Large intestine (tissue), 3 donors: Measurements from ENCODE around the gene CTNNBL1. TPM values are rescaled to one million over a fixed set of nuclear protein-coding genes. Genes with fewer than 3 reads are reported as not detected.

Source experiments
- DNase-seq, 2 donors: peaks; one replicate each; pipeline versions ENCODE4 v3.0.0 to v3.0.0-alpha.2; 2013
- H3K27ac ChIP-seq: one replicate; pipeline ENCODE4 v1.5.1; 2013; ENCODE audit warnings: low read length
- H3K27me3 ChIP-seq: 2 replicates; pipeline ENCODE4 v1.6.1; 2013; ENCODE audit warnings: low read length; ENCODE audit not compliant: control insufficient read depth, insufficient read depth
- H3K36me3 ChIP-seq: 2 replicates; pipeline ENCODE4 v1.6.1; 2013; ENCODE audit warnings: low read length; ENCODE audit not compliant: control insufficient read depth, insufficient read depth
- H3K4me1 ChIP-seq: one replicate; pipeline ENCODE4 v1.6.1; 2013; ENCODE audit warnings: low read length; ENCODE audit not compliant: control insufficient read depth, insufficient read depth
- H3K4me3 ChIP-seq: one replicate; pipeline ENCODE4 v1.5.1; 2013; ENCODE audit warnings: low read length
- H3K9me3 ChIP-seq: one replicate; pipeline ENCODE4 v1.6.1; 2013; ENCODE audit warnings: mild to moderate bottlenecking, low read depth, low read length, moderate library complexity; ENCODE audit not compliant: control insufficient read depth
- WGBS: methylation state at CpG from one replicate; pipeline ENCODE4 v1.1.5; 2013; ENCODE audit warnings: low lambda C conversion rate; ENCODE audit not compliant: insufficient coverage; 5-methylcytosine and 5-hydroxymethylcytosine counted together
- polyA plus RNA-seq: library from polyadenylated mRNA; unstranded; fragments of 120-200 nt; gene quantifications from one replicate; pipeline ENCODE4 v1.2.1, GENCODE V29; 2013

Gene CTNNBL1
- polyA plus RNA-seq, 1 donor, result 40.1 TPM

DNA sequence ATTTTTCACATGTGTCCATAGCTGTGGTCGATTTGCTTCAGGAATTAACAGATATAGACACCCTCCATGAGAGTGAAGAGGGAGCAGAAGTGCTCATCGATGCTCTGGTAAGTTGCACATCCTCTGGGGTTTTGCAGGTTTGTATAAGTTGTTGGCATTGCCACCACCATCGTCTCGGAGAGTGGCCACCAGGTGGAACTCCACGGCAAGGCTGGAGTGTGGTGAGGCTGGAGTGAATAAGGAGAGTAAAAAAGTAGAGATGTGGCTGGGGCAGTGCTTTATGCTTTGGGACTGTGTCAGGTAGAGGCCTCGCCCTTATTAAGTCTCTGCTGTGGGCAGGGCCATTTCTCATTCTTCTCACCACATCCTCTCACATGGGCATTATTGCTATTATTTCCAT is 63.7 kb downstream of the CTNNBL1 start:
- Histone ChIP-seq H3K4me3 (no peak overlapping the region), H3K27ac (no peak overlapping the region), H3K9me3 (no peaks in the 10 kb centered on the region), H3K36me3 (peaks cover 30% of the 10 kb centered on the region), H3K27me3 (no peaks in the 10 kb centered on the region), H3K4me1 (no peaks in the 10 kb centered on the region)
- no CpG with 5 or more reads among the region's 6 CpGs for WGBS
- DNase-seq, result no peak

DNA sequence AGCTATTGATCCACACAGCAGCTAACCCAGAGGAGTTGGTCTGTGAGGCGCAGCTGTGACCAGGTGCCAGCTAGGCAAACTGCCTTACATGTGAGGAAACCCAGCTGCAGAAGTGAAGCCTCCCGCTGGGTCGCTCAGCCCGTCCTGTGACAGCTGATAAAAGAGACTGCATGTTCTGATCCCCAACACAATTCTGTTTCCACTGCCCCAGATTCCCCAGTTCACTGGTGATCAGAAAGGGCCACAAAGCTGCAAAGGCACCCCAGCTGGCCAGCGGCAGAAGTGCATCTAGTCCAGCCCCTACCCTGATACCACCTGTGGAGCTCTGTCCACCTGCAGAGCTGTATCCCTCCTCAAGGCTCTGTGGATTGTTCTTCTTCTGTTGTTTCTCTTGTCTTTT is 64.5 kb downstream of the CTNNBL1 start:
- Histone ChIP-seq H3K4me1 (no peaks in the 10 kb centered on the region), H3K9me3 (no peaks in the 10 kb centered on the region), H3K36me3 (peaks cover 30% of the 10 kb centered on the region), H3K4me3 (no peak overlapping the region), H3K27ac (no peak overlapping the region), H3K27me3 (no peaks in the 10 kb centered on the region)
- 20% methylated on average over 1 of the region's 5 CpGs for WGBS
- no peak for DNase-seq

DNA sequence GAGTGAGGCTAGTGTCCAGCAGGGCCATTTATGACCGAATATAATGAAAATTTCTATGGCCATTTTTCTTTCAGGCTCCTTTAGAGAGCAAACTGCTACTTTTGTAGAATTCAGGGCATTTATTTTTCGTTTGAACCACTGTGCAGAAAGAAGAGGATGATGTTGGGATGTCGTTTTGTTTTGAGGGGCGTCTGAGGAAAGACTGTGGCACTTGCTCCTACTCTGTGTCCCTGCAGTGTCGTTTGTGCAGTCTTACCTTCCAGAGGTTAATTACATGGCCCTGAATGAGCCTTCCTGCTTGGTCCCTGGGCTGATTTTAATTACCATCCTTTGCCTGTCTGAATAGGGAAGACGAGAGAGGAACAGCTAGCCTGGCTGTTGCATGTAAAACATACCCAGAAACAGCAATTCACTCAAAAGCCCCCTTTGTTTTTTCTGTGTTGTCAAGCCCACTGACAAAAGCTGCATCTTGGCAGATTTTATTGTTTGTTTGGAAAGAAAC is 65.3 kb downstream of the CTNNBL1 start:
- Histone ChIP-seq H3K27ac (no peak overlapping the region), H3K4me3 (no peak overlapping the region), H3K9me3 (no peaks in the 10 kb centered on the region), H3K27me3 (no peaks in the 10 kb centered on the region), H3K4me1 (no peaks in the 10 kb centered on the region), H3K36me3 (peaks cover 36% of the 10 kb centered on the region)
- no peak for DNase-seq
- WGBS, result 100% methylated on average over 1 of the region's 6 CpGs

DNA sequence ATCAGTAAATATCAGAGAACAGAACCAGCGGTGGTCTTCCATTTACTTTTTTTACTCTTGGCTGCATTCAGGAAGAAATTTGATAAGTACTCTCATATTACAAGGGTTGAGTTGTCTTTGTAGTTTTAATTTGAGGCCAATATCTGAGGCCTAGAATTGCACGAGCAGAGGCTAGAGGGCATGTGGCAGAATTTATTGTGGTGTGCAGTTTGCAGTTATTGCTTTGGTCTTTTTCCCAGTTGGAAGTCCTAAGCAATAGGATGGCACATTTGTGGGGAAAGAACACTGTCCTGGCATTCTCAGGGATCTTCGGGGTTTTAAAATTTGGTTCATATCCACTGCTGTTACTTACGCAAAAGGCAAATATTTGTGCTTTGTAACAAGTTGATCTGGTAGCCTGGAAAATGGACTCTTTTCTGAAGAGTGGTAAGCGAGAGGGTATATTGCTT is 66.0 kb downstream of the CTNNBL1 start:
- DNase-seq, result no peak
- peaks cover 39% of the 10 kb centered on the region for H3K36me3 ChIP-seq
- no peak overlapping the region for H3K27ac ChIP-seq
- H3K4me3 ChIP-seq, result no peak overlapping the region
- H3K4me1 ChIP-seq, result no peaks in the 10 kb centered on the region
- WGBS, result no CpG with 5 or more reads among the region's 5 CpGs
- no peaks in the 10 kb centered on the region for H3K9me3 ChIP-seq
- no peaks in the 10 kb centered on the region for H3K27me3 ChIP-seq

DNA sequence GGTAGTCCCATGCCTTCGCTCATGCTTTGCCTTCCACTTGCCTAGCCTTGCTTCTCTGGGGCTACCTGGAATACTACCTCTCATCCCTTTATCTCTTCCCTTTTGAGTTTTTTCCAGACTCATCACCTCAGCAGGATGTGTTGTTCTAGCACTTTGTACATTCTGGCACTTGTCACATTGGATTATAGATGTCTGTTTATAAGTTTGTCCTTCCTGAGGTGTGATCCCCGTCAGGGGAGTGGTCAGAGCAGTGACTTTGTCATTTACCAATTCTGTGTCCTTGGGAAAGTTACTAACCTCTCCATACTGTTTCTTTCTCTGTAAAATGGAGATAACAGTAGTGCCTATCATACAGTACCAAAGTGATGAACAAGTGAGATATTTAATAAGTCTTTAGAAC is 66.5 kb downstream of the CTNNBL1 start:
- H3K9me3 ChIP-seq, result no peaks in the 10 kb centered on the region
- no peak for DNase-seq
- H3K36me3 ChIP-seq, result peaks cover 44% of the 10 kb centered on the region
- no peak overlapping the region for H3K27ac ChIP-seq
- H3K4me3 ChIP-seq, result no peak overlapping the region
- H3K4me1 ChIP-seq, result no peaks in the 10 kb centered on the region
- H3K27me3 ChIP-seq, result no peaks in the 10 kb centered on the region
- no CpG with 5 or more reads among the region's 2 CpGs for WGBS

DNA sequence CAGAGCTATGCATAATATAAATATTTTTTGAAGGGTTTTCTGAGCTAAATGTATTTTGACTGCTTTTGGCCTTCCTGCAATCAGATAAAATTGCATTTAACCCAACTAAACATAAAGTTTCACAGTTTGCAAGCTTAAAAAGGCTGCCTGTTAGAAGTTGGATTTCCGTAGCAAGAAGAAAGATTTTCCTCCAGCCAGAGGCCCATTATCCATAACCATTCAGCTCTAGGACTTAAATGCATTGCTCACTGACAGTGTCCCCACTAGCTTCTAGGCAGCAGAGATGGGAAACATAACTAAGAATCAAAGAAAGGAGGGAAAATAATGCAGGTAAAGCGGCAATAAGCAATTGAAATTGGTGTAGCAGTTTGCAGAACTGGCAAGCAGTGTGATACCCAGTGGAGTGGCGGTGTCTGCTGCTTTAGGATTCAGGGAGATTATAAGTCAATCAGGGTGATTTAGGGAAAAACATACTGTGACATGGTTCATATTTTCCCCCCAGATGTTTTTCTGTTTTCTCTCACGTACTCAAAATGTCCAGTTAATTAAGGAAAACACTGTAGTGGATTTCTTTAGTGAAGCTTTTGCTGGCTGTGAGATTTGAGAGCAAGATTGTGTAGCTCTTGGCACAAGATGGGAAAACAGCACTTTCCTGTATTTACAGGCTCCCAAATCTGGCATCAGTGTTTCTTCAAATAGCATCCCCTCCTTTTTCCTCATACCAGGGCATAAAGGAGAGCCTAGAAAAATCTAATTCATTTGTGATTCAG is 69.1 kb downstream of the CTNNBL1 start:
- Histone ChIP-seq H3K4me3 (no peak overlapping the region), H3K4me1 (no peaks in the 10 kb centered on the region), H3K27ac (no peak overlapping the region), H3K27me3 (no peaks in the 10 kb centered on the region), H3K36me3 (peaks cover 51% of the 10 kb centered on the region), H3K9me3 (no peaks in the 10 kb centered on the region)
- no peak for DNase-seq
- 100% methylated on average over 2 of the region's 4 CpGs for WGBS

DNA sequence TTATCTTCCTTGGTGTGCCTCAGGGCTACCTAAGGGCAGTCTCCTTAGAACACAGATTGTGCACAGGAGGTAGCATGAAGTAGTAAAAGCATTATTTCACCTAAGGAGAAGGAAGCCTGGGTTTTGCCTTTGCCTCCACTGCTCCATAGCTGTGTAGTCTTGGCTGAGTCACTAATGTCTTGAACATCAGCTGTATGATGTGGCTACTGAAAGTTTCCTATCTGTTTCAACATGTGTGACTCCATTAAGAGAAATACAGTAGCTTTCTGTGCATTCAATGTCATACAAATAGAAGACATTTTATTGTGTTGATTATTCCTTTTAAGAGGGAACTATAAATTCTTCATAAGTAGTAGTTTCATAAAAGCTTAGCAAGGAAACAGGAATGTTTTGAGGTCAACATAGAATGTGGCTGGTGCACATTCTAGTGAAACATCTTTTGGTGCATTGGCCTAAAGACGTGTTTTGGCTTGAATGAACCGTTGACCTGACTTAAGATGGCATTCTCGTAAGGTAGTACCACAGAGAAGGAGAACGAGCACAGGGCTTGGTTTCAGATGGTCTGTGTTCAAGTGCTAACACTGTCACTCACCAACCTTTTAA is 70.6 kb downstream of the CTNNBL1 start:
- WGBS, result no CpG with 5 or more reads among the region's 4 CpGs
- H3K36me3 ChIP-seq, result peaks cover 44% of the 10 kb centered on the region
- no peak overlapping the region for H3K27ac ChIP-seq
- DNase-seq, result no peak
- no peaks in the 10 kb centered on the region for H3K4me1 ChIP-seq
- no peak overlapping the region for H3K4me3 ChIP-seq
- H3K9me3 ChIP-seq, result no peaks in the 10 kb centered on the region
- H3K27me3 ChIP-seq, result no peaks in the 10 kb centered on the region

DNA sequence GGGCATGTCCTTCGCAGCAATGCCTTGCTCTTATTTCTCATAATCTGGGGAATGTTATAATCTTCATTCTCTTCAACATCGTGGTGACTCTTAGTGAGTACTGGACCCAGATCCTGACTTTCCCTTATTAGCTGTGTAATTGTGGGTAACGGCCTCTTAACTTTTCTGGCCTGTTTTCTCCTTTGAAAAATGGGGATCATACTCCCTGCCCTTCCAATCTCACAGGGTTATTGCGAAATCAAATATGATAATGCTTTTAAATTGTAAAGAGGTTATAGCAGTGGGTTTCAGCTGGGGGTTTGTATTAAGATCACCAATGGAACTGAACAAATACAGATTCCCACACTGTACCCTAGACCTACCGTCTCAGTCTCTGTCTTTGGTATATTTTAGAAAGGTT is 77.1 kb downstream of the CTNNBL1 start:
- Histone ChIP-seq H3K36me3 (peaks cover 39% of the 10 kb centered on the region), H3K27me3 (no peaks in the 10 kb centered on the region), H3K9me3 (no peaks in the 10 kb centered on the region), H3K27ac (no peak overlapping the region), H3K4me3 (no peak overlapping the region), H3K4me1 (no peaks in the 10 kb centered on the region)
- no peak for DNase-seq
- 90% methylated on average over 3 of the region's 5 CpGs for WGBS

DNA sequence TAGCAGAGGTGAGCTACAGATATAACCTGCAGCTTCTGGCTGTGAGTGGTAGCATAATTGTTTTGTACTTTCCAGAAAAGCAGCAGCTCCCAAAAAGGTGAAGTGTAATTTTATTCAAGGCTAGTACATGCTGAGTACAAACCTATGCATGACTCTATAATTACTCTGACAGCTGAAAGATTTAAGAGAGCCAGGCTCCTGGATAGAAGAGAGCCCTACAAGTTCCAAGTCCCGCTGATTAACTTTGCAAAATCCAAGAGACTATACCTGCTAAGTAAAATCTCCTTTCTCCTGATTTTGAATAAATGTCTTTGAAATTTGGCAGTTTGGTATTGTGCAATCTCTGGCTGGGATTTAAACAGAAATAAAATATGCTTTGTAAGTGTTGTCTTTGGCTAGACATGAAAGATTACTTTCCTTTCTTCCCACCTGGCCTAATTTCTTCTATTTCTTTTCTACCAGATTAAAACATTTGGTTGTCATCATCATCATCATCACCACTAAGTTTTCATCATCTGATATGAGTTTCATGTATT is 79.5 kb downstream of the CTNNBL1 start:
- no peaks in the 10 kb centered on the region for H3K4me1 ChIP-seq
- peaks cover 29% of the 10 kb centered on the region for H3K36me3 ChIP-seq
- no CpG with 5 or more reads among the region's 1 CpG for WGBS
- no peak for DNase-seq
- no peak overlapping the region for H3K4me3 ChIP-seq
- no peaks in the 10 kb centered on the region for H3K27me3 ChIP-seq
- H3K9me3 ChIP-seq, result no peaks in the 10 kb centered on the region
- H3K27ac ChIP-seq, result no peak overlapping the region

DNA sequence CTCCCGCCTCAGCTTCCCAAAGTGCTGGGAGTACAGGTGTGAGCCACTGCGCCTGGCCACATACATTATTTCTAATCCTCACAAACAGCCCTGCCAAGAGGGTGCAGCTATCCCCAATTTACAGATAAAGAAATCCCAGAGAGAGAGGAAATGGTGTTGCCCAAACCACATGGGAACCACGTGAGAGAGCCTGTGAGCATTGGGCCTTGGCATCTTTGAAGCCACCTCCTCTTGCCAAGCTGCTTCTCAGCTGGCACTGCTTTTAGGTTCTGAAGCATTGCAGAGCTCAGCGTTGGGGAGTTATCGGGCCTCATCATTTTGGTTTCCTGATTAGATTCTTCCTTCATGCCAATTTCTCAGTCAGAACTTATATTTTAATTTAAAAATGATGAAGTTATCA is 80.3 kb downstream of the CTNNBL1 start:
- Histone ChIP-seq H3K9me3 (no peaks in the 10 kb centered on the region), H3K27me3 (no peaks in the 10 kb centered on the region), H3K36me3 (peaks cover 28% of the 10 kb centered on the region), H3K4me3 (no peak overlapping the region), H3K27ac (no peak overlapping the region), H3K4me1 (no peaks in the 10 kb centered on the region)
- WGBS, result no CpG with 5 or more reads among the region's 5 CpGs
- no peak for DNase-seq
